Naive thymus-derived CD8-positive, alpha-beta T cell (primary cell): ENCODE measurements around the gene CD22. TPM values are rescaled to one million over a fixed set of nuclear protein-coding genes. Genes with fewer than 3 reads are reported as not detected.
"Not testable (repeated sequence)": the region's sequence is repeated elsewhere in the genome, so short reads cannot be mapped to it uniquely, and the experiment has no call there.

ENCODE experiments used
- ATAC-seq, 2 donors: fragments of 150-1000 bp; cut with Tn5 transposase in 1 of 2; sonication (Bioruptor Pico), chemical (Tn5 transposase) in 1 of 2; 1 replicate in 1 of 2; 2 replicates in 1 of 2; pipeline ENCODE4 v1.10.0; 2021; ENCODE audit warnings: mild to moderate bottlenecking in 2 of 2, moderate library complexity in 2 of 2
- POLR2A ChIA-PET: fragments of 350-600 bp; sonication (Branson Sonifier 250); formaldehyde crosslinking; loops from one replicate; lab custom pipeline; 2021; ENCODE audit warnings: antibody characterized with exemption; lab: Charles Lee
- DNase-seq, 10 donors: peaks; one replicate each; pipeline versions ENCODE4 v3.0.0 to v3.0.0-alpha.2; 2020 to 2022
- H3K27ac Mint-ChIP-seq, 10 donors: one replicate each; pipeline ENCODE4 v1.8.0; 2020 to 2022; ENCODE audit warnings: mild to moderate bottlenecking in 10 of 10, mixed read lengths in 10 of 10, moderate library complexity in 4 of 10, inconsistent platforms in 1 of 10
- H3K27me3 Mint-ChIP-seq, 5 donors: one replicate each; pipeline ENCODE4 v1.8.0; 2021 to 2022; ENCODE audit warnings: mixed read lengths in 5 of 5
- H3K36me3 Mint-ChIP-seq, 3 donors: one replicate each; pipeline ENCODE4 v1.8.0; 2020 to 2022; ENCODE audit warnings: mixed read lengths in 3 of 3, mild to moderate bottlenecking in 2 of 3, inconsistent platforms in 1 of 3
- H3K4me1 Mint-ChIP-seq, 4 donors: one replicate each; pipeline ENCODE4 v1.8.0; 2021 to 2022; ENCODE audit warnings: mixed read lengths in 4 of 4
- H3K4me3 Mint-ChIP-seq, 10 donors: one replicate each; pipeline ENCODE4 v1.8.0; 2020 to 2022; ENCODE audit warnings: mild to moderate bottlenecking in 10 of 10, mixed read lengths in 10 of 10, moderate library complexity in 6 of 10, inconsistent platforms in 1 of 10
- H3K9me3 Mint-ChIP-seq, 9 donors: one replicate each; pipeline ENCODE4 v1.8.0; 2020 to 2022; ENCODE audit warnings: mixed read lengths in 9 of 9, mild to moderate bottlenecking in 3 of 9, inconsistent platforms in 1 of 9, moderate library complexity in 1 of 9
- polyA plus RNA-seq, 3 donors: library from polyadenylated mRNA; unstranded; fragments of 300-500 nt; fragmentation: Illumina TruSeq; gene quantifications; one replicate each; pipeline ENCODE4 v1.2.3, GENCODE V29; 2021
- total RNA-seq, 8 experiments: library from RNA in 2 of 8; stranded (reverse) in 2 of 8; gene quantifications; one replicate each; pipeline ENCODE4 v1.2.3 and lab custom pipeline; 2021 to 2026

The CD22 gene
- total and polyA plus RNA-seq, 5 experiments from 2014 or later, result 0.46 to 21.1 (median 10.4) TPM; not detected in 1

DNA sequence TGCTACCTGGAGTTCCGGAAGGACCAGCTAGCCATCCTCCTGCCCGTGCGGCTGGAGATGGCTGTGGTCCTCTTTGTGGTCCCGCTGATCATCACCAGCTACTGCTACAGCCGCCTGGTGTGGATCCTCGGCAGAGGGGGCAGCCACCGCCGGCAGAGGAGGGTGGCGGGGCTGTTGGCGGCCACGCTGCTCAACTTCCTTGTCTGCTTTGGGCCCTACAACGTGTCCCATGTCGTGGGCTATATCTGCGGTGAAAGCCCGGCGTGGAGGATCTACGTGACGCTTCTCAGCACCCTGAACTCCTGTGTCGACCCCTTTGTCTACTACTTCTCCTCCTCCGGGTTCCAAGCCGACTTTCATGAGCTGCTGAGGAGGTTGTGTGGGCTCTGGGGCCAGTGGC is 30.4 kb downstream of the CD22 start:
- H3K9me3 Mint-ChIP-seq, H3K36me3 Mint-ChIP-seq, ATAC-seq, POLR2A ChIA-PET, H3K27ac Mint-ChIP-seq, DNase-seq, H3K4me3 Mint-ChIP-seq: not testable (repeated sequence)
- Mint-ChIP-seq H3K27me3 (peaks cover 0 to 49% (median 12%) of the 10 kb centered on the region in 5 donors), H3K4me1 (peaks cover 5 to 12% (median 7%) of the 10 kb centered on the region in 4 donors)

DNA sequence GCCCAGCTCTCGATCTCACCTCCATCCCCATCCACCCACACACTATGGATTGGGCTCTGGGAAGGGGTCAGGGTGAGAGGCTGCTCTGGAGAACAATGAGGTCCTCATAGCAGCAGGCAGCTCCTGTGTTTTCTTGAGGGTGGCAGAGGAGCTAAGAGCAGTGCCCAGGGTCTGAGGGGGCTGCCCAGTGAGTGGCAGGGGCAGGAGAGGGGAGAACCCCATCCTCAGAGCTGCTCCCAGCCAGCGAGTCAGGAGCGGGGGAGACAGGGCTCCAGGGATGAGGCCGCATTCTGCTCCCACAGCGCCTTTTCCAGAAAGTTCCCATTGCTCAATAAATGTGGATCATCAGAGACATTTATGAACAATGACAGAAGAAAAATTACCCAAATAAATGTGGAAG is 31.1 kb downstream of the CD22 start:
- DNase-seq, result not testable (repeated sequence)

DNA sequence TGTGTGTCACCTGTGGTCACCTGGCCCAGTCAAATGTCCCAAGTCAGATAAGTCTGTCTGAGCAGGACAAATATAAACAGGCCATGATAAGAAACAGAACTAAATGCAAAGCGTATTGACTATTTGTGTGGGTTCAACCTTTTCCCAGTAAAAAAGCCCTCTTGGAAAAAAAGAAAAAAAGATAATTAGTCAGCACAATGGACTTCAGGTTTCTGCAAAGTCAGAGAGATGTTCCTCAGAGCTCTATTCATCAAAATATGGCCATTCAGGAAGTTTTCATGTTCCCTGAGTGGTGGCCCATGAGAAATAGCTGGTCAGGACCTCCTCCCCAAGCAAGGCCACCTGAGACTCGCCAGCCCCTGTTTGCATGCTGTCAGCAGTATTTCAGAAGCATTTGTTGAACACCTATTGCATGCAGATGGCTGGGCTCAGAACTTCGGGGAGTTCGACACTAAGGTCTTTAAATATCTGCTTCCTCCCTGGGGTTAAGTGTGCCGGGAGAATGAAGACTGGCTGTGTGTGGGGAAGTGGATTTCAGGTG is 32.0 kb downstream of the CD22 start:
- no peak overlapping the region for H3K27ac Mint-ChIP-seq
- POLR2A ChIA-PET, result no interaction called here
- no peaks in the 10 kb centered on the region for H3K9me3 Mint-ChIP-seq
- no peaks in the 10 kb centered on the region for H3K36me3 Mint-ChIP-seq
- peaks cover 5 to 9% (median 7%) of the 10 kb centered on the region in 4 donors for H3K4me1 Mint-ChIP-seq
- peaks cover 0 to 53% (median 19%) of the 10 kb centered on the region in 5 donors for H3K27me3 Mint-ChIP-seq
- ATAC-seq (no peak), DNase-seq (no peak)
- H3K4me3 Mint-ChIP-seq, result no peak overlapping the region

More for the DNA sequence above, 31.1 kb downstream of the CD22 start:
- H3K9me3 Mint-ChIP-seq, H3K36me3 Mint-ChIP-seq, H3K4me3 Mint-ChIP-seq, ATAC-seq, POLR2A ChIA-PET, H3K4me1 Mint-ChIP-seq, H3K27ac Mint-ChIP-seq: not testable (repeated sequence)
- peaks cover 0 to 50% (median 17%) of the 10 kb centered on the region in 5 donors for H3K27me3 Mint-ChIP-seq

DNA sequence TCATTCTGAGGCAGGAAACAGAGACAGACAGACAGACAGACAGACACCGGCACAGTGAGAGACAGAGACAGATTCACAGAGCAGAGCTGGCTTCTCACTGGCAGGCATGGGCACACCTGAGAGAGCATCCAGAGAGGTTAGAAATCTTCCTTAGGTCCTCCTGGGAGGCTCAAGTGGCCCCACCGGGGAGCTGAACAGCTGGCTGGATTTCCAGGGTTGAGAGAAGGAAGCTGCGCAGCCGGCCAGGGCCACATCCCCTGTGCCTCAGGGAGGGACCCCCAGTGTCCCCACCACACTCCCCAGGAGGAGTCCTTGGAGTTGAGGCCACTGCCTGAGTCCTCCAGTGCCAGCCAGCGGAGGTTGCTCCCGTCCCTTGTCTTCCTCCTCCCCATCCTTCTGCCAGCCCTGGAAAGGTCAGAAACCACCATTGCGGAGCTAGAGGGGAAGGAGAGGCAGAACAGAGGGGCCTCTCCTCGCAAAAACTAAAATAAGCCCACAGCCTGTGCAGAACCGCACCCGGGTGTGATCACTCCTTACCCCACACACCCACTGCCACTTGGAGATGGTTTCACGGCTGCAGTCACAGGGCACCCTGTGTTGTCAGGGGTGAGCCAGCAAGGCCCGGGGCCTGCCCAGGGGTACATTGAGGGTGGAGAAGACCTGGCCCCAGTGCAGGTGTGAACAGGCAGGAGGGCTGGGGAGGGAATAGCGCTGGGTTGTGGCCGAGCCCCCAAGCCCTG is 33.4 kb downstream of the CD22 start:
- Mint-ChIP-seq H3K4me1 (peaks cover 5 to 9% (median 7%) of the 10 kb centered on the region in 4 donors), H3K36me3 (no peaks in the 10 kb centered on the region), H3K27me3 (peaks cover 0 to 59% (median 22%) of the 10 kb centered on the region in 5 donors), H3K9me3 (no peaks in the 10 kb centered on the region), H3K27ac (no peak overlapping the region), H3K4me3 (no peak overlapping the region)
- POLR2A ChIA-PET, result no interaction called here
- no peak for ATAC-seq
- DNase-seq, result no peak

DNA sequence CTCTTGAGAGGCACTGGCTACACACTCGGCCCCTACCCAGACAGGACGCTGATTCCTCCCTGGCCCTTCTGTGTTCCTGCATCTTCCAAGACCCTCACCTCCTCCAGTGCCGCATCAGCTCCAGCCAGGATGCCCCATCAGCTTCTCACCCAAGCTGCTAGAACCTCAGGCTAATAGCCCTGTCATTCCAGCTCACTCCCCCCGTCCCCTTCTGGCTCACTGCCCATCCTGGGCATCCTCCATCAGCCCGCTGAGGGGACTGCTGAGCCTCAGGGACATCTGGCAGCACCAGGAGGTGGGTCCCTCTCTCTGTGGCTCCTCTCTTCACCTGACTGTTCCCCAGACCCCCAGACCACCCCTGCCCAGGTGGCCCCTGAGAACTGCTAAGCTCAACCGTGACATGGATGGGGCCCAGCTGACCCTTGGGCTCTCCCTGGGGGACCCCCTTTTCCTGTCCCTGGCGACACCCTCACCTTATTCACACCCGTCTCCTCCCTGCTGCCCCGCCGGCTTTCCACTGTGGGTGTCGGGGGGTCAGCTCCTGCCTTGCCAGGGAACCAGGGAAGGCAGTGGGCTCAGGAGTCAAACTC is 34.1 kb downstream of the CD22 start:
- Mint-ChIP-seq H3K36me3 (no peaks in the 10 kb centered on the region), H3K4me3 (no peak overlapping the region), H3K27me3 (peaks cover 0 to 53% (median 22%) of the 10 kb centered on the region in 5 donors), H3K9me3 (no peaks in the 10 kb centered on the region), H3K27ac (peak overlapping the region in 1 of 10 donors; percentile 53), H3K4me1 (peaks cover 3 to 4% (median 3%) of the 10 kb centered on the region in 4 donors)
- POLR2A ChIA-PET, result interaction anchor here (0.6 kb wide), 1 partner anchor 12 kb away, joined by 5 read pairs; no protein-coding TSS in a partner anchor
- ATAC-seq (no peak), DNase-seq (no peak)

DNA sequence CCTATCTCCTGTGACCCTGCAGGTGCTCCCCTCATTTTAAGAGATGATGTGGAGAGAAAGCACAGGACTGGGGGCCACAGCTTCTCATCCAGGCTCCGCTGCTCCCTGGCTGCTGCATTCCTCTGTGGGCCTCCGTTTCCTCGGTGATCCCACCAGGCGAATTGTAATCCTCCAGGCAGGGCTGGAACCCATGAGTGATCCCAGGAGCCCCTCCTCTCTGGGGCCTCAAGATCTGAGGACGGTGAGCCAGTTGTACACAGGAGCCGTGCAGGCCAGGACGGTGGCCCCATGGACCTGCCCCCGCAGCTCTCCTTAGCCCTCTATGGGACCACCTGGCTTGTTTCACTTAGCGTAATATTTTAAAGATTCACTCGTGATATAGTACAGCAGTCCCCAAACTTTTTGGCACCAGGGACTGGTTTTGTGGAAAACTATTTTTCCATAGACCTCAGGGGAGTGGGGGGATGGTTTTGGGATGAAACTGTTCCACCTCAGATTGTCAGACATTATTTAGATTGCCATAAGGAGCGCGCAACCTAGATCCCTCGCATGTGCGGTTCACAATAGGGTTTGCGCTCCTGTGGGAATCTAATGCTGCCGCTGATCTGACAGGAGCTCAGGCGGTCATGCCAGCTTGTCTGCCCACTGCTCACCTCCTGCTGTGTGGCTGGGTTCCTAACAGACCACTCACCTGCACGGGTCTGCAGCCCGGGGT is 34.9 kb downstream of the CD22 start:
- peaks cover 0 to 47% (median 22%) of the 10 kb centered on the region in 5 donors for H3K27me3 Mint-ChIP-seq
- no peak for DNase-seq
- no peak for ATAC-seq
- H3K9me3 Mint-ChIP-seq, result no peaks in the 10 kb centered on the region
- POLR2A ChIA-PET, result interaction anchor here (0.6 kb wide), 1 partner anchor 13 kb away, joined by 5 read pairs; no protein-coding TSS in a partner anchor
- H3K36me3 Mint-ChIP-seq, result no peaks in the 10 kb centered on the region
- H3K27ac Mint-ChIP-seq, result no peak overlapping the region
- H3K4me1 Mint-ChIP-seq, result no peaks in the 10 kb centered on the region
- H3K4me3 Mint-ChIP-seq, result no peak overlapping the region

DNA sequence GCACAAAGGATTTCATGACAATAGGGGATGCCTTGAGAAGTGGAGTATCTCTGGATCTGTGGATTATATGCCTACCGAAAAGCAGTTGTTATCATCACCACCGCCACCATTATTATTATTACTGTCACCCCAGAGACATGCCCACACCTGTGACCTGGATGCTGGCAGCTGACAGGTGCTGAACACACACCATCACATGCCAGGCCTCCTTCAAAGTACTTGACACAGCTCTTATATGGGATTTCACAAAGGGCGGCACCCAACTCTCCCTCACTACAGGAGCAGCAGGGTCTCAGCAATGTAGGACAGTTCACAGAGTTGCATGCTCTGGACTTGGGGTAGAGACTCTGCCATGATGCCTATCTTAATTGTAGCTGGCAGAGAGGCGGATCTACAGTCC is 36.3 kb downstream of the CD22 start:
- H3K27me3 Mint-ChIP-seq, result peaks cover 0 to 47% (median 22%) of the 10 kb centered on the region in 5 donors

DNA sequence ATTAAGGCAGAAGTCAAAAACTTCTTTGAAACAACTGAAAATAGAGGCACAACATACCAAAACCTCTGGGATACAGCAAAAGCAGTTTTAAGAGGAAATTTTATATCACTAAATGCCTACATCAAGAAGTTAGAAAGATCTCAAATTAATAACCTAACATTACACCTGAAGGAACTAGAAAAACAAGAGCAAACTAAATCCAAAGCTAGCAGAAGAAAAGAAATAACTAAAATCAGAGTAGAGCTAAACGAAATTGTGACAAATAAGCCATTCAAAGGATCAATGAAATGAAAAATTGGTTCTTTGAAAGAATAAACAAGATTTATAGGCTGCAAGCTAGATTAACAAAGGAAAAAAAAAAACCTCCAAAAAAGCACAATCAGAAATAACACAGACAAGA is 39.4 kb downstream of the CD22 start:
- Mint-ChIP-seq H3K27ac (no peak overlapping the region), H3K36me3 (no peaks in the 10 kb centered on the region), H3K9me3 (no peaks in the 10 kb centered on the region), H3K4me3 (no peak overlapping the region), H3K4me1 (peaks cover 0 to 2% (median 0%) of the 10 kb centered on the region in 4 donors), H3K27me3 (peaks cover 0 to 20% (median 12%) of the 10 kb centered on the region in 5 donors)
- ATAC-seq, result no peak
- POLR2A ChIA-PET, result no interaction called here
- no peak for DNase-seq

More for the DNA sequence above, 36.3 kb downstream of the CD22 start:
- ATAC-seq (no peak), DNase-seq (no peak)
- no peaks in the 10 kb centered on the region for H3K36me3 Mint-ChIP-seq
- H3K4me1 Mint-ChIP-seq, result peaks cover 0 to 2% (median 0%) of the 10 kb centered on the region in 4 donors
- H3K9me3 Mint-ChIP-seq, result no peaks in the 10 kb centered on the region
- H3K27ac Mint-ChIP-seq, result no peak overlapping the region
- POLR2A ChIA-PET, result interaction anchor here (0.9 kb wide), 1 partner anchor 13 kb away, joined by 4 read pairs; no protein-coding TSS in a partner anchor
- H3K4me3 Mint-ChIP-seq, result no peak overlapping the region

DNA sequence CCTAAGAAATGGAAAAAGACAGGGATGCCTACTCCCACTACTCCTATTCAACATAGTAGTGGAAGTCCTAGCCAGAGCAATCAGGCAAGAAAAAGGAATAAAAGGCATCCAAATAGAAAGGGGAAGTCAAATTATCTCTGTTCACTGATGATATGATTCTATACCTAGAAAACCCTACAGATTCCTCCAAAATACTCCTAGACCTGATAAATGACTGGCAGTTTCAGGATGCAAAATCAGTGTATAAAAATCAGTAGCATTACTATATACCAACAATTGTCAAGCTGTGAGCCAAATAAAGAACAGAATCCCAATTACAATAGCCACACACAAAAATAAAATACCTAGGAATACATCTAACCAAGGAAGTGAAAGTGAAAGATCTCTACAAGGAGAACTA is 40.5 kb downstream of the CD22 start:
- no peak overlapping the region for H3K27ac Mint-ChIP-seq
- H3K4me1 Mint-ChIP-seq, result peaks cover 0 to 4% (median 0%) of the 10 kb centered on the region in 4 donors
- H3K27me3 Mint-ChIP-seq, result peaks cover 0 to 13% (median 9%) of the 10 kb centered on the region in 5 donors
- no peaks in the 10 kb centered on the region for H3K36me3 Mint-ChIP-seq
- no peak overlapping the region for H3K4me3 Mint-ChIP-seq
- POLR2A ChIA-PET, result no interaction called here
- H3K9me3 Mint-ChIP-seq, result no peaks in the 10 kb centered on the region
- ATAC-seq, result no peak
- no peak for DNase-seq

DNA sequence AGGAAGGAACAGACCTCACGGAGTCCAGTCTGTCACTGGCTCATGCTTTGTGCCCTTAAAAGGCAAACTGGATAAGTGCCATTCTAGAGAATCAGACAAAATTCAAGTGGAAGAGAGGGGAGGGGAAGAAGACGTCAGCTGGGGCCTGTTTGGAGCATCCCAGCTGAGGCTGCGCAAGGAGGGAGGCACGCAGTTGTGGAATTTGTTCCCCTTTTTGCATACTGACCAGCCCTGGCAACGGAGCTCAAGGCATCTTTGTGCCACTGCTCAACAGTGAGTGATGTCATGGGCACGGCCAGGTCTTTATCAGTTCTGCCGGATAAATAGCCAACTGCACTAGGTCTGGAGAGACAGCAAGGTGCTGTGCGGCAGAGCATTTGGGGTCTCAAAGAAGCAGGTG is 41.7 kb downstream of the CD22 start, which contains the start of gene GPR42:
TSS of gene GPR42 (plus strand) at position 347 of the 400 bp plus-strand sequence. CDS start 292 bp downstream, outside the sequence.
- Mint-ChIP-seq H3K27me3 (peaks cover 2 to 19% (median 15%) of the 10 kb centered on the region in 5 donors), H3K4me3 (no peak within 1 kb of the TSS), H3K27ac (no peak within 1 kb of the TSS), H3K9me3 (no peaks in the 10 kb centered on the region), H3K36me3 (no peaks in the 10 kb centered on the region), H3K4me1 (peaks cover 0 to 8% (median 2%) of the 10 kb centered on the region in 4 donors)
- no peak for ATAC-seq
- DNase-seq, result no peak
- POLR2A ChIA-PET, result no interaction called here

DNA sequence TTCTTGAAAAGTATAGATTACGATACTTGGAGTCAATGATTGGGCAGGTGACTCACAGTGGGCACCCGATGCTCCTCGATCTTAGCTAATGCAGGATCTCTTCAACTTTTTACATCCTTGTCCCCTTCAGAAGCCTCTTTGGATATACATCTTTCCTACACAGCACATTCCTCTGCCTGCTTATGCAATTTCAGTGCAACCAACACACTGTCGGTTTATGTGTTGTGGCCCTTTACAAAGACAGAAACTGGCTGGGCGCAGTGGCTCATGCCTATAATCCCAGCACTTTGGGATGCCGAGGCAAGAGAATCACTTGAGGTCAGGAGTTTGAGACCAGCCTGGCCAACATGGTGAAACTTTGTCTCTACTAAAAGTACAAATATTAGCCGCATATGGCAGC is 44.5 kb downstream of the CD22 start:
- Mint-ChIP-seq H3K27ac (no peak overlapping the region), H3K27me3 (peaks cover 5 to 27% (median 10%) of the 10 kb centered on the region in 5 donors), H3K4me1 (peaks cover 0 to 16% (median 3%) of the 10 kb centered on the region in 4 donors), H3K9me3 (peaks cover 0 to 5% (median 0%) of the 10 kb centered on the region in 9 donors), H3K4me3 (no peak overlapping the region), H3K36me3 (peaks cover 0 to 2% (median 0%) of the 10 kb centered on the region in 3 donors)
- DNase-seq (no peak), ATAC-seq (no peak)
- POLR2A ChIA-PET, result no interaction called here

DNA sequence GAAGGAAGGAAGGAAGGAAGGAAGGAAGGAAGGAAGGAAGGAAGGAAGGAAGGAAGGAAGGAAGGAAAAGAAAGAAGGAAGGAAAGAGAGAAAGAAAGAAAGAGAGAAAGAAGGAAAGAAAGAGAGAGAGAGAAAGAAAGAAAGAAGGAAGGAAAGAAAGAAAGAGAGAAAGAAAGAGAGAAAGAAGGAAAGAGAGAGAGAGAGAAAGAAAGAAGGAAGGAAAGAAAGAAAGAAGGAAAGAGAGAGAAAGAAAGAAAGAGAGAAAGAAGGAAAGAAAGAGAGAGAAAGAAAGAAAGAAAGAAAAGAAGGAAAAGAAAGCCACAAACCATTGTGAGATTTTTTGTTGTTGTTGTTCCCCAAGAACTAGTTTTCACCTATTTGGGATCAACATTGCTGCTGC is 45.0 kb downstream of the CD22 start:
- H3K36me3 Mint-ChIP-seq, POLR2A ChIA-PET, DNase-seq, ATAC-seq, H3K4me3 Mint-ChIP-seq, H3K9me3 Mint-ChIP-seq: not testable (repeated sequence)
- Mint-ChIP-seq H3K4me1 (peaks cover 0 to 16% (median 3%) of the 10 kb centered on the region in 4 donors), H3K27ac (peak overlapping the region in 1 of 10 donors; percentile 17), H3K27me3 (peaks cover 5 to 27% (median 10%) of the 10 kb centered on the region in 5 donors)
